Esophagus muscularis mucosa (tissue), 4 donors: ENCODE measurements around the gene MTERF4. TPM values are rescaled to one million over a fixed set of nuclear protein-coding genes. Genes with fewer than 3 reads are reported as not detected.
A peak's percentile ranks its signal among the peaks of the same experiment; 100 is the strongest.

ENCODE experiments used
- DNase-seq: peaks from one replicate; pipeline ENCODE4 v3.0.0-alpha.2; 2017; ENCODE audit errors: extremely low spot score
- H3K27ac ChIP-seq, 4 donors: fragments of 200-600 bp; sonication (generic); replicated peaks in 1 of 4; 1 replicate in 3 of 4; 2 replicates in 1 of 4; pipeline ENCODE4 v1.5.1; 2016 to 2019; ENCODE audit warnings: mild to moderate bottlenecking in 1 of 4
- H3K27me3 ChIP-seq, 4 donors: fragments of 200-600 bp; sonication (generic); one replicate each; pipeline versions ENCODE4 v1.5.1 to v1.6.0; 2016 to 2019
- H3K36me3 ChIP-seq, 4 donors: fragments of 200-600 bp; sonication (generic); one replicate each; pipeline ENCODE4 v1.5.1; 2016 to 2019
- H3K4me1 ChIP-seq, 4 donors: fragments of 200-600 bp; sonication (generic); one replicate each; pipeline ENCODE4 v1.5.1; 2016 to 2019
- H3K4me3 ChIP-seq, 4 donors: fragments of 200-600 bp; sonication (generic); 1 replicate in 2 of 4; 2 replicates in 2 of 4; pipeline ENCODE4 v1.5.1; 2016 to 2019; ENCODE audit warnings: mild to moderate bottlenecking in 4 of 4, moderate library complexity in 1 of 4
- H3K9me3 ChIP-seq, 4 donors: fragments of 200-600 bp; sonication (generic); 1 replicate in 3 of 4; 2 replicates in 1 of 4; pipeline ENCODE4 v1.5.1; 2016 to 2019
- EP300 ChIP-seq: sonication (generic); formaldehyde crosslinking; IDR thresholded peaks from one replicate; pipeline ENCODE4 v1.6.1; 2017; ENCODE audit warnings: antibody characterized with exemption
- POLR2A ChIP-seq: fragments of 450-650 bp; IDR thresholded peaks from one replicate; pipeline ENCODE4 v1.6.1; 2017; ENCODE audit warnings: antibody characterized with exemption, moderate library complexity, mild to moderate bottlenecking, low read depth
- POLR2AphosphoS5 ChIP-seq, 2 donors: sonication (generic); formaldehyde crosslinking; IDR thresholded peaks; one replicate each; pipeline ENCODE4 v1.6.1; 2017; ENCODE audit warnings: antibody characterized with exemption in 2 of 2
- whole genome bisulfite sequencing: methylation state at CpG from one replicate; pipeline ENCODE4 v1.1.5; 2018; 5-methylcytosine and 5-hydroxymethylcytosine counted together
- intact Hi-C: fragments of 100-400 bp; cut with DNase I; formaldehyde crosslinking; loops from one replicate; pipeline ENCODE4 v1.15.1; 2023
- total RNA-seq, 4 donors: library from RNA; depleted of rRNA; stranded (reverse); fragments of >200 nt; gene quantifications; one replicate each; pipeline versions ENCODE4 v1.1.0 to v1.2.1, GENCODE V29; 2016
- TF ChIP-seq, protein P1 (sequence below), 3 experiments: fragments of 200-600 bp in 2 of 3; fragments of 450-650 bp in 1 of 3; sonication (generic) in 2 of 3; IDR thresholded peaks; one replicate each; pipeline ENCODE4 v1.5.1; 2017 to 2019; ENCODE audit warnings: antibody characterized with exemption in 3 of 3, mild to moderate bottlenecking in 2 of 3, moderate library complexity in 1 of 3

MTERF4 gene
- total RNA-seq, 4 donors from 2014 or later, result 19.5 to 26.6 (median 24.5) TPM

DNA sequence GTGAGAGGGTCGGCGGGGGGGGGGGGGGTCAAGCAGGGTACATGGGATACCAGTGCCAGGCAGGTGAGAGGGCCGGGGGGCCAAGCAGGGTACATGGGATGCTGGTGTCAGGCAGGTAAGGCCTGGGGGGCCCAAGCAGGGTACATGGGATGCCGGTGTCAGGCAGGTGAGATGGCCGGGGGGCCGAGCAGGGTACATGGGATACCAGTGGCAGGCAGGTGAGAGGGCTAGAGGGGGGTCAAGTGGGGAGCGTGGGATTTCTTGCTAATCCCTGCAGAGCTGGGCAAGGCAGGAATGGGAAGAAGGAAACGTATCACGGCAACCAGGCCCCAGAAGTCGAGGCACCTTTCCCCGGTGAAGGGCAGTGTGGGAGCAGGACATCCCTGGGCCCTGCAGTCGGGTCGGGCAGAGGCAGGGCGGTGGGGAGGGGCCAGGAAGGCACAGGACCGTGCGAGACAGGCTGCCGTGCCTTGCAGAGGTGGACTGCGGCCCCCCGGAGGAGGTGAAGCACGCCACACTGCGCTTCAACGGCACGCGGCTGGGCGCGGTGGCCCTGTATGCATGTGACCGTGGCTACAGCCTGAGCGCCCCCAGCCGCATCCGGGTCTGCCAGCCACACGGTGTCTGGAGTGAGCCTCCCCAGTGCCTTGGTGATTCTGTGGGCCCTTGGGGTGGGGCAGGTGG lies 49.3 kb downstream of the MTERF4 start:
- Histone ChIP-seq H3K9me3 (no peaks in the 10 kb centered on the region), H3K36me3 (peaks cover 0 to 57% (median 31%) of the 10 kb centered on the region in 4 donors), H3K4me3 (no peak overlapping the region), H3K27ac (no peak overlapping the region), H3K27me3 (no peaks in the 10 kb centered on the region), H3K4me1 (no peaks in the 10 kb centered on the region)
- TF ChIP-seq EP300, result no peak
- TF ChIP-seq POLR2A, result no peak
- TF ChIP-seq, protein P1, sequence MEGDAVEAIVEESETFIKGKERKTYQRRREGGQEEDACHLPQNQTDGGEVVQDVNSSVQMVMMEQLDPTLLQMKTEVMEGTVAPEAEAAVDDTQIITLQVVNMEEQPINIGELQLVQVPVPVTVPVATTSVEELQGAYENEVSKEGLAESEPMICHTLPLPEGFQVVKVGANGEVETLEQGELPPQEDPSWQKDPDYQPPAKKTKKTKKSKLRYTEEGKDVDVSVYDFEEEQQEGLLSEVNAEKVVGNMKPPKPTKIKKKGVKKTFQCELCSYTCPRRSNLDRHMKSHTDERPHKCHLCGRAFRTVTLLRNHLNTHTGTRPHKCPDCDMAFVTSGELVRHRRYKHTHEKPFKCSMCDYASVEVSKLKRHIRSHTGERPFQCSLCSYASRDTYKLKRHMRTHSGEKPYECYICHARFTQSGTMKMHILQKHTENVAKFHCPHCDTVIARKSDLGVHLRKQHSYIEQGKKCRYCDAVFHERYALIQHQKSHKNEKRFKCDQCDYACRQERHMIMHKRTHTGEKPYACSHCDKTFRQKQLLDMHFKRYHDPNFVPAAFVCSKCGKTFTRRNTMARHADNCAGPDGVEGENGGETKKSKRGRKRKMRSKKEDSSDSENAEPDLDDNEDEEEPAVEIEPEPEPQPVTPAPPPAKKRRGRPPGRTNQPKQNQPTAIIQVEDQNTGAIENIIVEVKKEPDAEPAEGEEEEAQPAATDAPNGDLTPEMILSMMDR (IDR thresholded peaks at IDR 0.05), result no peak
- no peak for TF ChIP-seq POLR2AphosphoS5 (IDR thresholded peaks at IDR 0.05)
- WGBS, result 92% methylated on average over 26 of the region's 31 CpGs
- intact Hi-C loops, result no loop called here
- DNase-seq, result no peak

DNA sequence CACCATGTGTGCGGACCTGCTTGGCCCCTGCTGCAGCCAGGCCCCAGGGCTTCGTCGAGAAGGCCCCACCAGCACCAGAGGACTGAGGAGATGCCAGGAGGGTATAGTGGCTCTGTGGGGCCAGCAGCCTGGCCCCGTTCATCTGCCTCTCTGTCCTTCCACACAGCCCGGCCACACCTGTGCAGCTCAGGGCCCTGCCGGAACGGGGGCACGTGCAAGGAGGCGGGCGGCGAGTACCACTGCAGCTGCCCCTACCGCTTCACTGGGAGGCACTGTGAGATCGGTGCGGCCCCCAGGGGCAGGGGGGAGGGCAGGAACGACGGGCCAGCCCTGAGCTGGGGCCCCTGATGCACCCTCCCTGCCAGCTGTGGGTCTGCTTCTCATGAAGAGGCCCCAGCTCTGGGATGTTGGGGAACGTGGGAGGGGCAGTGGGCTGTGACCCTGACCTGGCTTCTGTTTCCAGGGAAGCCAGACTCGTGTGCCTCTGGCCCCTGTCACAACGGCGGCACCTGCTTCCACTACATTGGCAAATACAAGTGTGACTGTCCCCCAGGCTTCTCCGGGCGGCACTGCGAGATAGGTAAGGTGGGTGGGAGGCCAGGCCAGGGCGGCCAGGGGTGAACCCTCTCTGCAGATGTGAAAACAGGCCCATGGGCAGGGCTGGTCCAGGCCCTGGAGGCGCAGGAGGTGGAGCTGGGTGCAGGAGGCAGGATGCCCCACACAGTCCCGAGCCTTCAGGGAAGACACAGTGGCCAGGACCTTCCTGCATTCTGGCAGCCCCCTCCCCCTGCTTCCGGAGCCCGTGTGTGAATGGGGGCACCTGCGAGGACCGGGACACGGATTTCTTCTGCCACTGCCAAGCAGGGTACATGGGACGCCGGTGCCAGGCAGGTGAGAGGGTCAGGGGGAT lies 50.3 kb downstream of the MTERF4 start:
- WGBS, result 93% methylated on average over 12 of the region's 33 CpGs

DNA sequence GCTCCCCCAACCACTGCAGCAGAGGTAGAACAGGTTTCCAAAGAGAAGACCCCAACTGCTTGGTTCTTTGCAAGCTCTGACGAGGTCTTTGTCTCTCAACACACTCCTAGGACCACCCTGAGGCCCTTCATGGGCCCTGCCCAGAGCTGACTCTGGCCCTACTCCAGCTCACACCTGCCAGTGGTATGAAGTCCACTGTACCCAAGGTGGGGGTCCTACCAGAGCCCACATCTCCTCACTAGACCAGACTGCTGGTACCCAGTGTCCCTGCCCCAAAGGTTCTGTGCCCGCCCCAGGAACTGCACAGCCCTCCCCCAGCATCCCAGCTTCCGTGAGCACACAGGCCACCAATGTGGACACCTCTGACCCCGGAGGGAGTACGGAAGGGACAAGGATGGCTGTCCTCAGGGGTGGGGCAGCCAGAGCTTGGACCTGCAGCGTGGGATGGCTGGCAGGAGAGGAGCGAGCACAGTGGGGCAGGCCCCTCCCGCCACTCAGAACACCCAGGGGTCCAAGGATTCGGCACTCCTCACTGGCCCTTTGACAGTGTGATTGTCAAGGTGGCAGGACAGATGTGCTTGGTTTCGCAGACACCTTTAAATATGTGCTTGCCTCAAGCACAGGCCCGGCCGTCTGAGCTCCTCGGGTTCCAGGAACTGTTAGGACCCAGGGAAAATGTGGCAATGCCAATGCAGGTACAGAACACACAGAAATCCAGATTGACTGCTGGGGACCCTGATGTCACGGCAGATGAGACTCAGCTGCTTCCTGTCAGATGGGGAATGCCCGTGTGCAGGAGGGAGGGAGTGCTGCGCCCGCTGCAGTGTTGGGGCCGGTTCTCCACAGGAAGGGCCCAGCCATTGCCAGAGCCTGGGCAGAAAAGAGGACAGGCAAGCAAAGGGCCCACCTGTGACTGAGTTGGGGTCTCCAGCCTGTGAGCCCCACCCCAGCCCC lies 51.2 kb downstream of the MTERF4 start:
- Histone ChIP-seq H3K36me3 (peaks cover 0 to 57% (median 31%) of the 10 kb centered on the region in 4 donors), H3K27ac (no peak overlapping the region), H3K4me1 (no peaks in the 10 kb centered on the region), H3K27me3 (no peaks in the 10 kb centered on the region), H3K4me3 (no peak overlapping the region), H3K9me3 (peaks cover 0 to 6% (median 0%) of the 10 kb centered on the region in 4 donors)
- WGBS, result 76% methylated on average over 12 of the region's 18 CpGs
- TF ChIP-seq POLR2A (no peak), POLR2AphosphoS5 (IDR thresholded peaks at IDR 0.05) (no peak), EP300 (no peak)
- TF ChIP-seq, protein P1 (IDR thresholded peaks at IDR 0.05), result no peak
- DNase-seq, result no peak
- intact Hi-C loops, result no loop called here

More for the DNA sequence above, 50.3 kb downstream of the MTERF4 start:
- no peaks in the 10 kb centered on the region for H3K9me3 ChIP-seq
- peaks cover 0 to 57% (median 31%) of the 10 kb centered on the region in 4 donors for H3K36me3 ChIP-seq
- no peak overlapping the region for H3K27ac ChIP-seq
- no peak for DNase-seq
- no peak overlapping the region for H3K4me3 ChIP-seq
- H3K4me1 ChIP-seq, result no peaks in the 10 kb centered on the region
- TF ChIP-seq, protein P1 (IDR thresholded peaks at IDR 0.05), result no peak
- no peak for TF ChIP-seq EP300
- no peak for TF ChIP-seq POLR2A
- TF ChIP-seq POLR2AphosphoS5 (IDR thresholded peaks at IDR 0.05), result no peak
- H3K27me3 ChIP-seq, result no peaks in the 10 kb centered on the region
- intact Hi-C loops, result no loop called here

DNA sequence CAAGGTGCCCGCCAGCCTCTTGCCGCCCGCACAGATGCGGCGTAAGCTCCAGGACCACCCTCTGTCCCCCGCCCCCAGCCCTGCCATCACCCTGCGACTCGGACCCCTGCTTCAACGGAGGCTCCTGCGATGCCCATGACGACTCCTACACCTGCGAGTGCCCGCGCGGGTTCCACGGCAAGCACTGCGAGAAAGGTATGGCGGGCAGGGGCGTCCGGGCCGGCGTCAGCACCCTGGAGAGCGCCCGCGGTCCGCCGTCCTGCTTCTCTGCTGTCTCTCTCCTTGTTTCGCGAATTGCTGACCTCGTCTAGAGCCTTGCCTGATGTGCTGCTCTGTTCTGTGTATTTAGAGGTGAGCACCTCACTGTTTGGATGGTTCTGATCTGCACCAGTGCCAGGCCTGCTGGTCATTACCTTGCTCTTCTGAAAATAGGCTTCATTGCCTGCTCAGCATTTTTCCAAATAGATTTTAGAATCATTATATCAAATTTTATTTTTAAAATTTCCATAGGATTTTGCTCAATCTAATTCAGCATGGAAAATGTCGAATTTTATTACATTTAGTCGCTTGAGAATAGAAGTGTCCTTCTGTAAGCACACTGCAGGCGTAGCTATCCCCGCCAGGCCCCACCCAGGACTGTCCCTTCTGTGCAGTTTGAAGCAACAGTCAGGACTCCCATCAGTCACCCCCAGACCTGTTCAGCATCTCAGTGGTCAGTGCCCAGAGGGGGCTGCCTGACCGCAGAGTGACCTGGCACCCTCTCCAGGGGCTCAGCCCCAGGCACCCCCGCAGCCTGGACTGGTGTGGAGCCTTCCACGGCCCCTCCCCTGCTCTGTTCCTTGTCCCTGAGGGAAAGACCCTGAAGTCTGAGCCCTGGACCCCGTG lies 52.1 kb downstream of the MTERF4 start:
- no peak overlapping the region for H3K4me3 ChIP-seq
- intact Hi-C loops, result no loop called here
- peaks cover 0 to 11% (median 3%) of the 10 kb centered on the region in 4 donors for H3K9me3 ChIP-seq
- WGBS, result 56% methylated on average over 33 of the region's 38 CpGs
- H3K36me3 ChIP-seq, result peaks cover 0 to 52% (median 31%) of the 10 kb centered on the region in 4 donors
- no peaks in the 10 kb centered on the region for H3K4me1 ChIP-seq
- DNase-seq, result peak; percentile 83
- H3K27me3 ChIP-seq, result no peaks in the 10 kb centered on the region
- H3K27ac ChIP-seq, result no peak overlapping the region
- TF ChIP-seq EP300 (no peak), POLR2A (no peak), POLR2AphosphoS5 (IDR thresholded peaks at IDR 0.05) (no peak)
- TF ChIP-seq, protein P1 (IDR thresholded peaks at IDR 0.05), result no peak
